ENCODE results near the gene ALKBH3. TPM values are rescaled to one million over a fixed set of nuclear protein-coding genes. Genes with fewer than 3 reads are reported as not detected.

ALKBH3 gene
- 15.0 and 28.3 TPM in 2 replicates for total RNA-seq
- polyA plus RNA-seq (2012) = 25.4 TPM

GRCh38 chr11:43880640-43881159, at the start of gene ALKBH3:
Gene ALKBH3 (plus strand): TSS chr11:43880831. CDS start chr11:43882653, 1,822 bp downstream.
- DNase-seq (ENCODE audit: low read depth) = peak; percentile 94

- peak; percentile 98 for DNase-seq (ENCODE audit: low read depth)
Observed at GRCh38 chr11:43830928-43831440, 49.6 kb upstream of the ALKBH3 start.

GRCh38 chr11:43832536-43832935, 48.1 kb upstream of the ALKBH3 start:
- no peak for DNase-seq (ENCODE audit: low read depth)

GRCh38 chr11:43833657-43834073, 47.0 kb upstream of the ALKBH3 start:
- DNase-seq (ENCODE audit: low read depth) = peak; percentile 25

- no peak for DNase-seq (ENCODE audit: low read depth)
Observed at GRCh38 chr11:43834286-43834685, 46.3 kb upstream of the ALKBH3 start.

GRCh38 chr11:43835104-43835503, 45.5 kb upstream of the ALKBH3 start:
- DNase-seq (ENCODE audit: low read depth) = no peak

- DNase-seq (ENCODE audit: low read depth) = peak; percentile 61
Observed at GRCh38 chr11:43837879-43838278, 42.8 kb upstream of the ALKBH3 start.

GRCh38 chr11:43842021-43842420, 38.6 kb upstream of the ALKBH3 start:
- DNase-seq (ENCODE audit: low read depth) = no peak

- DNase-seq (ENCODE audit: low read depth) = no peak
Observed at GRCh38 chr11:43845816-43846215, 34.8 kb upstream of the ALKBH3 start.

- peak; percentile 74 for DNase-seq (ENCODE audit: low read depth)
Observed at GRCh38 chr11:43852057-43852636, 28.5 kb upstream of the ALKBH3 start.

- no peak for DNase-seq (ENCODE audit: low read depth)
Observed at GRCh38 chr11:43853781-43854180, 26.9 kb upstream of the ALKBH3 start.

GRCh38 chr11:43856993-43857392, 23.6 kb upstream of the ALKBH3 start:
- no peak for DNase-seq (ENCODE audit: low read depth)

- no peak for DNase-seq (ENCODE audit: low read depth)
Observed at GRCh38 chr11:43861141-43861540, 19.5 kb upstream of the ALKBH3 start.

- DNase-seq (ENCODE audit: low read depth) = no peak
Observed at GRCh38 chr11:43866520-43866919, 14.1 kb upstream of the ALKBH3 start.

GRCh38 chr11:43866969-43867368, 13.7 kb upstream of the ALKBH3 start:
- DNase-seq (ENCODE audit: low read depth) = no peak

- peak; percentile 33 for DNase-seq (ENCODE audit: low read depth)
Observed at GRCh38 chr11:43868852-43869567, 11.6 kb upstream of the ALKBH3 start.

- no peak for DNase-seq (ENCODE audit: low read depth)
Observed at GRCh38 chr11:43871051-43871450, 9.6 kb upstream of the ALKBH3 start.

- no peak for DNase-seq (ENCODE audit: low read depth)
Observed at GRCh38 chr11:43872995-43873394, 7.6 kb upstream of the ALKBH3 start.

- no peak for DNase-seq (ENCODE audit: low read depth)
Observed at GRCh38 chr11:43874078-43874477, 6.6 kb upstream of the ALKBH3 start.

GRCh38 chr11:43874738-43875137, 5.9 kb upstream of the ALKBH3 start:
- no peak for DNase-seq (ENCODE audit: low read depth)

- DNase-seq (ENCODE audit: low read depth) = no peak
Observed at GRCh38 chr11:43879789-43880639, 617 bp upstream of the ALKBH3 start.

- DNase-seq (ENCODE audit: low read depth) = no peak
Observed at GRCh38 chr11:43892851-43893250, 12.2 kb downstream of the ALKBH3 start.
